Smooth muscle cell of the brain vasculature (primary cell): ENCODE data around the gene CRTAC1.
"Not testable (repeated sequence)": the region's sequence is repeated elsewhere in the genome, so short reads cannot be mapped to it uniquely, and the experiment has no call there.

Experiments
- DNase-seq: peaks from one replicate; pipeline ENCODE4 v3.0.0-alpha.2; 2012; ENCODE audit warnings: low read depth, low spot score

CRTAC1 gene

GRCh38 chr10:97870990-97871389 lies 159.4 kb downstream of the CRTAC1 start:
- no peak for DNase-seq

- peak; percentile 69 for DNase-seq
Observed at GRCh38 chr10:97869091-97870042, 161.1 kb downstream of the CRTAC1 start.

- DNase-seq, result no peak
Observed at GRCh38 chr10:97868134-97868685, 162.2 kb downstream of the CRTAC1 start.

GRCh38 chr10:97867220-97867800 lies 163.1 kb downstream of the CRTAC1 start:
- no peak for DNase-seq

- DNase-seq, result no peak
Observed at GRCh38 chr10:97866524-97867219, 163.7 kb downstream of the CRTAC1 start.

GRCh38 chr10:97865488-97865887 lies 164.9 kb downstream of the CRTAC1 start:
- no peak for DNase-seq

- DNase-seq, result no peak
Observed at GRCh38 chr10:97863808-97864207, 166.6 kb downstream of the CRTAC1 start.

GRCh38 chr10:97861924-97862323 lies 168.5 kb downstream of the CRTAC1 start:
- DNase-seq, result no peak

- peak; percentile 26 for DNase-seq
Observed at GRCh38 chr10:97861097-97861750, 169.2 kb downstream of the CRTAC1 start.

GRCh38 chr10:97858001-97858439 lies 172.4 kb downstream of the CRTAC1 start:
- DNase-seq, result no peak

GRCh38 chr10:97854743-97855142 lies 175.7 kb downstream of the CRTAC1 start:
- DNase-seq, result no peak

- no peak for DNase-seq
Observed at GRCh38 chr10:97852840-97853405, 177.5 kb downstream of the CRTAC1 start.

GRCh38 chr10:97852277-97852676 lies 178.1 kb downstream of the CRTAC1 start:
- DNase-seq, result no peak

GRCh38 chr10:97851341-97852001 lies 178.9 kb downstream of the CRTAC1 start:
- DNase-seq, result no peak

GRCh38 chr10:97850446-97850845 lies 180.0 kb downstream of the CRTAC1 start:
- no peak for DNase-seq

GRCh38 chr10:97849687-97850402 lies 180.6 kb downstream of the CRTAC1 start, which contains the start of gene GOLGA7B:
GOLGA7B (plus strand) TSS chr10:97849843; CDS start chr10:97850304, 461 bp downstream.
- no peak for DNase-seq

GRCh38 chr10:97849103-97849686 lies 181.2 kb downstream of the CRTAC1 start:
- DNase-seq, result no peak

GRCh38 chr10:97844678-97845077 lies 185.7 kb downstream of the CRTAC1 start:
- no peak for DNase-seq

GRCh38 chr10:97843972-97844371 lies 186.4 kb downstream of the CRTAC1 start:
- not testable (repeated sequence) for DNase-seq
